Astrocyte (in vitro differentiated cells and primary cell): ENCODE results near the gene KANK4. TPM values are rescaled to one million over a fixed set of nuclear protein-coding genes. Genes with fewer than 3 reads are reported as not detected.
"Not testable (repeated sequence)": the region's sequence is repeated elsewhere in the genome, so short reads cannot be mapped to it uniquely, and the experiment has no call there.

Experiments used
- DNase-seq: peaks from one replicate; pipeline ENCODE4 v3.0.0-alpha.2; 2010; ENCODE audit warnings: low read depth
- FAIRE-seq: peaks from 2 replicates; lab custom pipeline; 2011; peaks lifted over from hg19 to GRCh38; lab: Jason Lieb, UNC
- H2AFZ ChIP-seq: 2 replicates; pipeline ENCODE4 v1.6.0; 2012; ENCODE audit warnings: low read depth, low read length, inconsistent platforms
- H3K27ac ChIP-seq: 2 replicates; pipeline ENCODE4 v1.5.1; 2011; ENCODE audit warnings: low read depth, low read length, inconsistent platforms
- H3K27me3 ChIP-seq: 2 replicates; pipeline ENCODE4 v1.6.0; 2011; ENCODE audit warnings: low read length, inconsistent platforms; ENCODE audit not compliant: insufficient read depth
- H3K36me3 ChIP-seq: 2 replicates; pipeline ENCODE4 v1.5.1; 2011; ENCODE audit warnings: low read length, inconsistent platforms; ENCODE audit not compliant: insufficient read depth
- H3K4me1 ChIP-seq: 2 replicates; pipeline ENCODE4 v1.5.1; 2011; ENCODE audit warnings: low read length, inconsistent platforms; ENCODE audit not compliant: insufficient read depth
- H3K4me2 ChIP-seq: 2 replicates; pipeline ENCODE4 v1.6.0; 2012; ENCODE audit warnings: low read length, inconsistent platforms
- H3K4me3 ChIP-seq: 2 replicates; pipeline ENCODE4 v1.5.1; 2011; ENCODE audit warnings: low read depth, mild to moderate bottlenecking, low read length, inconsistent platforms; ENCODE audit not compliant: insufficient read depth
- H3K79me2 ChIP-seq: 2 replicates; pipeline ENCODE4 v1.6.0; 2012; ENCODE audit warnings: mild to moderate bottlenecking, low read length, inconsistent platforms; ENCODE audit not compliant: insufficient read depth
- H3K9ac ChIP-seq: 2 replicates; pipeline ENCODE4 v1.6.0; 2012; ENCODE audit warnings: mild to moderate bottlenecking, low read length, inconsistent platforms
- H3K9me3 ChIP-seq: 2 replicates; pipeline ENCODE4 v1.5.1; 2012; ENCODE audit warnings: low read depth, mild to moderate bottlenecking, low read length, inconsistent platforms; ENCODE audit not compliant: insufficient read depth
- H4K20me1 ChIP-seq: 2 replicates; pipeline ENCODE4 v1.6.0; 2012; ENCODE audit warnings: low read length, inconsistent platforms; ENCODE audit not compliant: insufficient read depth
- H3K27ac Mint-ChIP-seq: one replicate; pipeline ENCODE4 v1.8.0; 2021; ENCODE audit warnings: mild to moderate bottlenecking, mixed read lengths; ENCODE audit not compliant: unreplicated experiment
- H3K27me3 Mint-ChIP-seq: one replicate; pipeline ENCODE4 v1.8.0; 2021; ENCODE audit warnings: low read depth, mixed read lengths; ENCODE audit not compliant: unreplicated experiment
- H3K36me3 Mint-ChIP-seq: one replicate; pipeline ENCODE4 v1.8.0; 2021; ENCODE audit warnings: low read depth, mixed read lengths; ENCODE audit not compliant: unreplicated experiment
- H3K4me1 Mint-ChIP-seq: one replicate; pipeline ENCODE4 v1.8.0; 2021; ENCODE audit warnings: low read depth, mixed read lengths; ENCODE audit not compliant: unreplicated experiment
- H3K4me3 Mint-ChIP-seq: one replicate; pipeline ENCODE4 v1.8.0; 2021; ENCODE audit warnings: mild to moderate bottlenecking, moderate library complexity, mixed read lengths; ENCODE audit not compliant: unreplicated experiment
- H3K9me3 Mint-ChIP-seq: one replicate; pipeline ENCODE4 v1.8.0; 2021; ENCODE audit warnings: mild to moderate bottlenecking, mixed read lengths; ENCODE audit not compliant: unreplicated experiment
- EZH2 ChIP-seq: IDR thresholded peaks from 2 replicates; pipeline ENCODE4 v1.6.1; 2012; ENCODE audit warnings: mild to moderate bottlenecking, low read length, inconsistent platforms; ENCODE audit not compliant: insufficient read depth
- total RNA-seq: library from RNA; stranded (reverse); gene quantifications from 2 replicates; pipeline ENCODE4 v1.2.1, GENCODE V29; 2021
- TF ChIP-seq, protein P1 (sequence below): IDR thresholded peaks from 2 replicates; pipeline ENCODE4 v1.5.1; 2011; ENCODE audit warnings: low read depth, mild to moderate bottlenecking, inconsistent platforms, low read length, moderate library complexity; ENCODE audit not compliant: insufficient read depth

The KANK4 gene
- total RNA-seq, 1 donor from 2014 or later, result 8.5 TPM

- Histone ChIP-seq H3K27ac (no peak overlapping the region), H3K9ac (no peak overlapping the region), H3K36me3 (no peaks in the 10 kb centered on the region), H4K20me1 (no peaks in the 10 kb centered on the region), H3K4me1 (peaks cover 4% of the 10 kb centered on the region), H3K9me3 (no peaks in the 10 kb centered on the region), H3K79me2 (no peaks in the 10 kb centered on the region), H3K4me3 (no peak overlapping the region), H2AFZ (no peak overlapping the region), H3K27me3 (no peaks in the 10 kb centered on the region), H3K4me2 (no peak overlapping the region)
- FAIRE-seq (no peak), DNase-seq (no peak)
- Mint-ChIP-seq H3K36me3 (peaks cover 12% of the 10 kb centered on the region), H3K4me3 (no peak overlapping the region), H3K27ac (no peak overlapping the region), H3K27me3 (no peaks in the 10 kb centered on the region), H3K9me3 (no peaks in the 10 kb centered on the region), H3K4me1 (peaks cover 16% of the 10 kb centered on the region)
- TF ChIP-seq, protein P1, sequence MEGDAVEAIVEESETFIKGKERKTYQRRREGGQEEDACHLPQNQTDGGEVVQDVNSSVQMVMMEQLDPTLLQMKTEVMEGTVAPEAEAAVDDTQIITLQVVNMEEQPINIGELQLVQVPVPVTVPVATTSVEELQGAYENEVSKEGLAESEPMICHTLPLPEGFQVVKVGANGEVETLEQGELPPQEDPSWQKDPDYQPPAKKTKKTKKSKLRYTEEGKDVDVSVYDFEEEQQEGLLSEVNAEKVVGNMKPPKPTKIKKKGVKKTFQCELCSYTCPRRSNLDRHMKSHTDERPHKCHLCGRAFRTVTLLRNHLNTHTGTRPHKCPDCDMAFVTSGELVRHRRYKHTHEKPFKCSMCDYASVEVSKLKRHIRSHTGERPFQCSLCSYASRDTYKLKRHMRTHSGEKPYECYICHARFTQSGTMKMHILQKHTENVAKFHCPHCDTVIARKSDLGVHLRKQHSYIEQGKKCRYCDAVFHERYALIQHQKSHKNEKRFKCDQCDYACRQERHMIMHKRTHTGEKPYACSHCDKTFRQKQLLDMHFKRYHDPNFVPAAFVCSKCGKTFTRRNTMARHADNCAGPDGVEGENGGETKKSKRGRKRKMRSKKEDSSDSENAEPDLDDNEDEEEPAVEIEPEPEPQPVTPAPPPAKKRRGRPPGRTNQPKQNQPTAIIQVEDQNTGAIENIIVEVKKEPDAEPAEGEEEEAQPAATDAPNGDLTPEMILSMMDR, result no peak
These were observed 77.7 kb downstream of the KANK4 start for GRCh38 chr1:62241371-62242131.

- Histone ChIP-seq H3K27ac (no peak overlapping the region), H3K9ac (no peak overlapping the region), H3K9me3 (no peaks in the 10 kb centered on the region), H3K36me3 (no peaks in the 10 kb centered on the region), H2AFZ (no peak overlapping the region), H3K4me2 (no peak overlapping the region), H3K4me3 (no peak overlapping the region), H3K27me3 (no peaks in the 10 kb centered on the region), H4K20me1 (no peaks in the 10 kb centered on the region), H3K4me1 (peaks cover 4% of the 10 kb centered on the region), H3K79me2 (no peaks in the 10 kb centered on the region)
- no peaks in the 10 kb centered on the region for H3K27me3 Mint-ChIP-seq
- no peak overlapping the region for H3K4me3 Mint-ChIP-seq
- FAIRE-seq, result no peak
- no peaks in the 10 kb centered on the region for H3K9me3 Mint-ChIP-seq
- no peak overlapping the region for H3K27ac Mint-ChIP-seq
- DNase-seq, result no peak
- H3K36me3 Mint-ChIP-seq, result peaks cover 12% of the 10 kb centered on the region
- TF ChIP-seq EZH2, result no peak
- TF ChIP-seq, protein P1, result no peak
- H3K4me1 Mint-ChIP-seq, result peaks cover 22% of the 10 kb centered on the region
These were observed 78.4 kb downstream of the KANK4 start for GRCh38 chr1:62240651-62241370.

GRCh38 chr1:62239652-62240403 is 79.4 kb downstream of the KANK4 start:
- not testable (repeated sequence) for H3K4me1 ChIP-seq, FAIRE-seq, H3K27me3 ChIP-seq

More at GRCh38 chr1:62239652-62240403, 79.4 kb downstream of the KANK4 start:
- not testable (repeated sequence) for H4K20me1 ChIP-seq, H3K79me2 ChIP-seq, H3K9me3 ChIP-seq, DNase-seq, H3K9me3 Mint-ChIP-seq, H3K36me3 Mint-ChIP-seq, H3K27ac ChIP-seq, H2AFZ ChIP-seq, H3K4me2 ChIP-seq, H3K36me3 ChIP-seq, H3K27ac Mint-ChIP-seq, H3K4me3 Mint-ChIP-seq, H3K9ac ChIP-seq, H3K4me3 ChIP-seq, H3K27me3 Mint-ChIP-seq
- peaks cover 25% of the 10 kb centered on the region for H3K4me1 Mint-ChIP-seq
